Lower lobe of right lung (tissue), 2 donors: ENCODE results near the gene NFKB1. TPM values are rescaled to one million over a fixed set of nuclear protein-coding genes. Genes with fewer than 3 reads are reported as not detected.

Experiments
- ATAC-seq, 2 donors: fragments of 200-7000 bp; cut with Tn5 transposase; one replicate each; pipeline ENCODE4 v1.9.1; 2020 to 2022; ENCODE audit warnings: mild to moderate bottlenecking in 2 of 2, moderate library complexity in 2 of 2
- DNase-seq: peaks from one replicate; pipeline ENCODE4 v3.0.0-alpha.2; 2020
- H3K27ac ChIP-seq: fragments of 200-600 bp; one replicate; pipeline ENCODE4 v1.8.0; 2022
- H3K27me3 ChIP-seq: fragments of 200-600 bp; one replicate; pipeline ENCODE4 v1.8.0; 2022; ENCODE audit warnings: low read depth
- H3K36me3 ChIP-seq: fragments of 200-600 bp; one replicate; pipeline ENCODE4 v1.8.0; 2022; ENCODE audit warnings: mild to moderate bottlenecking
- H3K4me1 ChIP-seq: fragments of 200-600 bp; one replicate; pipeline ENCODE4 v1.8.0; 2022
- H3K4me3 ChIP-seq: fragments of 200-600 bp; one replicate; pipeline ENCODE4 v1.8.0; 2022; ENCODE audit warnings: mild to moderate bottlenecking
- H3K9me3 ChIP-seq: fragments of 200-600 bp; one replicate; pipeline ENCODE4 v1.8.0; 2022
- intact Hi-C: fragments of 100-400 bp; cut with DNase I; formaldehyde crosslinking; loops from one replicate; pipeline ENCODE4 v1.11.0; 2022
- total RNA-seq: library from RNA; stranded (reverse); fragmentation: NEBNext Ultra II Directional; extraction: Animal tissue kit (Norgen Biotek cat#: 25700); gene quantifications from one replicate; pipeline ENCODE4 v1.2.1, GENCODE V29; 2021
- TF ChIP-seq, protein P1 (sequence below): fragments of 200-600 bp; IDR thresholded peaks from one replicate; pipeline ENCODE4 v1.8.0; 2022; ENCODE audit warnings: antibody characterized with exemption, mild to moderate bottlenecking
- donor health status: DM: no; HTN: yes; CAD: no; lungs with severe emphysema.

Gene NFKB1
- total RNA-seq, 1 donor from 2014 or later: 48.9 TPM

DNA sequence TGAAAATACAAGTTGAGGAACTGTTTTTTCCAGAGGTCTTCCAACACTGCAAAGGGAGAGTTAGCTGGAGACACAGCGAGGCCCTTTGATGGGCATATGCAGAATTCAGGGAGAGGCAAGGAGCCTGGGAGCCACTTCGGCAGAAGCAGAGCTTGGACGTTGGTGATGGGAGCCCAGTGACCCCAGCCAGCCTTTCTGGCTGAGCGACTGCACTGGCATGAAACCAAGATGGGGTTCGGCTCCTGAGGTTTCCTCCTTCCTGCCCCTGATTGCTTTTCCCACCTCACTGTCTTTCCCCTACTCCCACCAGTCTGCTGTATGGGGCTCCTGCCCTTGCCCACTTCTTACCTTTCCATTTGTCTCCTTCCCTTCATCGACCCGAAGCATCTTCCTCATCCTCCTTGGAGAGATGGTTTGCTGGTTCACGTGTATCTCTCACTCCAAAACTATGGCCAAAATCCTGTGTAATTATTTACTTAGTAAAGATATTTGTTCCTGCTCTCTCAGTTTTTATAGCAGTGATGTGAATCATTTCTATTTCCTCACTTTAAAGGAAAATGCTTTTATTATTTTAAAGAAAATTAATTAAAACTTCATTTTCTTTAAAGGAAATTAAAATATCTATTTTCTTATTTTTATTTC lies 100.5 kb downstream of the NFKB1 start:
- DNase-seq (no peak), ATAC-seq (no peak)
- Histone ChIP-seq H3K4me3 (no peak overlapping the region), H3K36me3 (peaks cover 100% of the 10 kb centered on the region), H3K27ac (no peak overlapping the region), H3K9me3 (no peaks in the 10 kb centered on the region), H3K4me1 (peaks cover 18% of the 10 kb centered on the region), H3K27me3 (no peaks in the 10 kb centered on the region)
- TF ChIP-seq, protein P1, sequence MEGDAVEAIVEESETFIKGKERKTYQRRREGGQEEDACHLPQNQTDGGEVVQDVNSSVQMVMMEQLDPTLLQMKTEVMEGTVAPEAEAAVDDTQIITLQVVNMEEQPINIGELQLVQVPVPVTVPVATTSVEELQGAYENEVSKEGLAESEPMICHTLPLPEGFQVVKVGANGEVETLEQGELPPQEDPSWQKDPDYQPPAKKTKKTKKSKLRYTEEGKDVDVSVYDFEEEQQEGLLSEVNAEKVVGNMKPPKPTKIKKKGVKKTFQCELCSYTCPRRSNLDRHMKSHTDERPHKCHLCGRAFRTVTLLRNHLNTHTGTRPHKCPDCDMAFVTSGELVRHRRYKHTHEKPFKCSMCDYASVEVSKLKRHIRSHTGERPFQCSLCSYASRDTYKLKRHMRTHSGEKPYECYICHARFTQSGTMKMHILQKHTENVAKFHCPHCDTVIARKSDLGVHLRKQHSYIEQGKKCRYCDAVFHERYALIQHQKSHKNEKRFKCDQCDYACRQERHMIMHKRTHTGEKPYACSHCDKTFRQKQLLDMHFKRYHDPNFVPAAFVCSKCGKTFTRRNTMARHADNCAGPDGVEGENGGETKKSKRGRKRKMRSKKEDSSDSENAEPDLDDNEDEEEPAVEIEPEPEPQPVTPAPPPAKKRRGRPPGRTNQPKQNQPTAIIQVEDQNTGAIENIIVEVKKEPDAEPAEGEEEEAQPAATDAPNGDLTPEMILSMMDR: no peak
- intact Hi-C loops: no loop called here

DNA sequence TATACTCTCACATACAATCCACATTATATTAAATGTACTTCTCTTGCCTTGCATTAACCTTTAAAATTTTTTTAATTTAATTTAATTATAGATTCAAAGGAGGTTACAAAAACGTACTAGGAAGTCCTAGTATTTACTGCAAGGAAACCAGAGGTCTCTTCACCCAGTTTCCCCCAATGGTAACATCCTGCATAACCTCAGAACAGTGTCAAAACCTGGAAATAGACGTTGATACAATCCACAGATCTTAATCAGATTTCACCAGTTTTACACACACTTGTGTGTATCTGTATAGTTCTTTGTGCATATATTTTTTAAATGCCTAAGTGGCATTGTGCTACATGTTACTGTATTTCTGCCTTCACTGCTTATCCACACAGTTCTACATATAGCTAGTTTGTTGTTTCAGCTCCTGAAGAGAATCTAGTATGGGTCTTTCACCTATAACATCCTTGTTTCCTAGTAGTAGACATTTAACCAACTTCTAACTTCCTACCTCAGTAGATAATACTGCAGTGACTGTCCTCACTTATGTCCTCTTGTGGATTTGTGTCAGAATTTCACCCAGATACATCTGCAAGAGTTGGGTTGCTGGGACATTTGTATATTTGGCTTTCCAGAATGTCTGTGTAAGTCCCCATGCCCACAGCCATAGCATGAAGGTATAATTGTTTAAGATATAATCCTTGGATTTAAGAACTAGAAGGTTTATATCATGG lies 103.2 kb downstream of the NFKB1 start:
- TF ChIP-seq, protein P1: no peak
- Histone ChIP-seq H3K4me3 (no peak overlapping the region), H3K4me1 (no peaks in the 10 kb centered on the region), H3K9me3 (no peaks in the 10 kb centered on the region), H3K27me3 (no peaks in the 10 kb centered on the region), H3K36me3 (peaks cover 100% of the 10 kb centered on the region), H3K27ac (no peak overlapping the region)
- ATAC-seq: no peak
- intact Hi-C loops: no loop called here
- DNase-seq: no peak

DNA sequence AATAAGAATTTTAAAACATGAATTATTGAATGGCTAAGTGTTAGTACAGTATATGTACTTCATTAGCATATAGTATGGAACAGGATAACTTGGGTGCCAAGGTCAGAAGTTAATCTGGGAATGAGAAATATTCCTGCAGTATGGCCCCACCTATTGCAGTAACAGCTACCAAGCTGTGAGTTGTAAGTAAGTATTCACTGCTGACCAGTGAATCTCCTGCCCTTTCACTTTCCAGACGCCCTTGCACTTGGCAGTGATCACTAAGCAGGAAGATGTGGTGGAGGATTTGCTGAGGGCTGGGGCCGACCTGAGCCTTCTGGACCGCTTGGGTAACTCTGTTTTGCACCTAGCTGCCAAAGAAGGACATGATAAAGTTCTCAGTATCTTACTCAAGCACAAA lies 105.1 kb downstream of the NFKB1 start:
- Histone ChIP-seq H3K27ac (no peak overlapping the region), H3K36me3 (peaks cover 100% of the 10 kb centered on the region), H3K9me3 (no peaks in the 10 kb centered on the region), H3K4me3 (no peak overlapping the region), H3K4me1 (no peaks in the 10 kb centered on the region), H3K27me3 (no peaks in the 10 kb centered on the region)
- intact Hi-C loops: no loop called here
- no peak for DNase-seq
- TF ChIP-seq, protein P1: no peak
- no peak for ATAC-seq

DNA sequence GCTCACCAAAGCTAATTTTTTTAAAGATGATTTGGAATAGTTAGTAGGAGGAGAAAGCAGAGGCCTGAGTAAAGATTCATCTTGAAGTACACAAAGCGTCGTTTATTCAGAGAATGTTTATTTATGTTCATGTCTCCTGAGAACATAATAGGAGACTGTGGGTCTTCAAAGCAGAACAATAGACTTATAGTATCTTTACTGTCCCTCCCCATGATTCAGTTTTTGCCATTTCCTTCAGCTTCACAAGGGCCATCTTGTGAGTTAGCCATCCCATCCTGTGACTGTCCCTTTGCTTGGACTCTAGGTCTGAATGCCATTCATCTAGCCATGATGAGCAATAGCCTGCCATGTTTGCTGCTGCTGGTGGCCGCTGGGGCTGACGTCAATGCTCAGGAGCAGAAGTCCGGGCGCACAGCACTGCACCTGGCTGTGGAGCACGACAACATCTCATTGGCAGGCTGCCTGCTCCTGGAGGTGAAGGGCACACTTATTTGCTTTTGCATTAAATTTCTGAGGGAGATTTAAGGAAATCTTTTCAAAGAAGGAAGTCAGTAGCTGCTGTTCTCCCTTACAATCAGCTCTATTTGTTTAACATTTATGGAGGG lies 105.8 kb downstream of the NFKB1 start:
- intact Hi-C loops: no loop called here
- Histone ChIP-seq H3K27ac (no peak overlapping the region), H3K4me1 (no peaks in the 10 kb centered on the region), H3K9me3 (no peaks in the 10 kb centered on the region), H3K36me3 (peaks cover 100% of the 10 kb centered on the region), H3K27me3 (no peaks in the 10 kb centered on the region), H3K4me3 (no peak overlapping the region)
- DNase-seq (peak; percentile 60), ATAC-seq (peak in 1 of 2 donors; percentile 61)
- TF ChIP-seq, protein P1: no peak

DNA sequence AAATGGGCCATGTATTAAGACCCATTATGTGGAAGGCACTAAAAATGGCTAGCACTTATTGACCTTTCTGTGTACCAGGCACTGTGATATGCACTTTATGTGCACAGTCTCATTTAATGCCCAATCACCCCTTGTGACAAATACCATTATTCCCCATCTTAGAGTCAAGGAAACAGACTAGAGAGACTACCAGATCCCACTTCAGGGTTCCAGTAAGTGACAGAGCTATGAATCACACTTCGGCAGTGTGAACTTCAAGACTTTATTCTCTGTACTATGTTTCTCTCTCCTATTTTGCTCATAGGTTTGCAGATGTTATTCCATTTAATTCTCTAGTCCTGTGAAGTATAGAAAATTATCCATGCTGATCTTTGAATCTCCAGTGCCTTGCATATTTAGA lies 107.0 kb downstream of the NFKB1 start:
- intact Hi-C loops: no loop called here
- Histone ChIP-seq H3K4me1 (peaks cover 11% of the 10 kb centered on the region), H3K4me3 (no peak overlapping the region), H3K27ac (no peak overlapping the region), H3K27me3 (no peaks in the 10 kb centered on the region), H3K36me3 (peaks cover 100% of the 10 kb centered on the region), H3K9me3 (no peaks in the 10 kb centered on the region)
- DNase-seq (no peak), ATAC-seq (no peak)
- TF ChIP-seq, protein P1: no peak
